Stimulated activated CD4-positive, alpha-beta T cell treated with anti-CD3 and anti-CD28 coated beads, Interleukin-12 subunit alpha, Interleukin-12 subunit beta, amount 100 ng/mL, for 48 hours (primary cell): ENCODE results near the gene GRK3.
A peak's percentile ranks its signal among the peaks of the same experiment; 100 is the strongest.
"Not testable (repeated sequence)": the region's sequence is repeated elsewhere in the genome, so short reads cannot be mapped to it uniquely, and the experiment has no call there.

Experiments used
- DNase-seq, 3 donors: peaks; one replicate each; pipeline ENCODE4 v3.0.0-alpha.2; 2020; ENCODE audit warnings: low read depth in 2 of 3, low spot score in 1 of 3

The GRK3 gene

GRCh38 chr22:25548866-25549464 lies 15.5 kb upstream of the GRK3 start:
- DNase-seq: no peak

- no peak for DNase-seq
These were observed 13.1 kb upstream of the GRK3 start for GRCh38 chr22:25551396-25551795.

GRCh38 chr22:25552405-25552804 lies 12.1 kb upstream of the GRK3 start:
- DNase-seq: not testable (repeated sequence)

GRCh38 chr22:25553131-25553530 lies 11.3 kb upstream of the GRK3 start:
- no peak for DNase-seq

- DNase-seq: no peak
These were observed 10.2 kb upstream of the GRK3 start for GRCh38 chr22:25554238-25554671.

- no peak for DNase-seq
These were observed 9.8 kb upstream of the GRK3 start for GRCh38 chr22:25554689-25555088.

GRCh38 chr22:25555586-25555985 lies 8.9 kb upstream of the GRK3 start:
- DNase-seq: no peak

GRCh38 chr22:25557218-25557617 lies 7.3 kb upstream of the GRK3 start:
- DNase-seq: no peak

- no peak for DNase-seq
These were observed 6.1 kb upstream of the GRK3 start for GRCh38 chr22:25558341-25558740.

GRCh38 chr22:25559910-25560309 lies 4.6 kb upstream of the GRK3 start:
- not testable (repeated sequence) for DNase-seq

GRCh38 chr22:25561182-25561581 lies 3.3 kb upstream of the GRK3 start:
- DNase-seq: not testable (repeated sequence)

- DNase-seq: not testable (repeated sequence)
These were observed 2.5 kb upstream of the GRK3 start for GRCh38 chr22:25561927-25562326.

GRCh38 chr22:25562966-25563760 lies 1.3 kb upstream of the GRK3 start:
- DNase-seq: not testable (repeated sequence)

- peak in 1 of 3 donors; percentile 3 for DNase-seq
These were observed 635 bp upstream of the GRK3 start for GRCh38 chr22:25563761-25564319.

- peak in 1 of 3 donors; percentile 12 for DNase-seq
These were observed 653 bp downstream of the GRK3 start for GRCh38 chr22:25564979-25565677.

- DNase-seq: no peak
These were observed 1.9 kb downstream of the GRK3 start for GRCh38 chr22:25566186-25566897.

- DNase-seq: no peak
These were observed 2.4 kb downstream of the GRK3 start for GRCh38 chr22:25566898-25567235.

GRCh38 chr22:25567251-25567675 lies 2.8 kb downstream of the GRK3 start:
- DNase-seq: no peak

- DNase-seq: not testable (repeated sequence)
These were observed 3.6 kb downstream of the GRK3 start for GRCh38 chr22:25568066-25568465.

GRCh38 chr22:25569361-25569760 lies 4.9 kb downstream of the GRK3 start:
- no peak for DNase-seq

- no peak for DNase-seq
These were observed 5.5 kb downstream of the GRK3 start for GRCh38 chr22:25569983-25570382.
